Coronary artery (tissue), 2 donors: Measurements from ENCODE around the gene LITAFD.
A peak's percentile ranks its signal among the peaks of the same experiment; 100 is the strongest.
"Not testable (repeated sequence)": the region's sequence is repeated elsewhere in the genome, so short reads cannot be mapped to it uniquely, and the experiment has no call there.

Source experiments
- DNase-seq: peaks from one replicate; pipeline ENCODE4 v3.0.0-alpha.2; 2017; ENCODE audit warnings: low spot score
- H3K27ac ChIP-seq, 2 donors: fragments of 200-600 bp; sonication (generic); one replicate each; pipeline ENCODE4 v1.5.1; 2016 to 2019
- H3K4me3 ChIP-seq: fragments of 200-600 bp; sonication (generic); 2 replicates; pipeline ENCODE4 v1.5.1; 2016; ENCODE audit warnings: mild to moderate bottlenecking, moderate library complexity
- TF ChIP-seq, protein P1 (sequence below): fragments of 200-600 bp; sonication (generic); IDR thresholded peaks from one replicate; pipeline ENCODE4 v1.5.1; 2019; ENCODE audit warnings: antibody characterized with exemption

The LITAFD gene

DNA sequence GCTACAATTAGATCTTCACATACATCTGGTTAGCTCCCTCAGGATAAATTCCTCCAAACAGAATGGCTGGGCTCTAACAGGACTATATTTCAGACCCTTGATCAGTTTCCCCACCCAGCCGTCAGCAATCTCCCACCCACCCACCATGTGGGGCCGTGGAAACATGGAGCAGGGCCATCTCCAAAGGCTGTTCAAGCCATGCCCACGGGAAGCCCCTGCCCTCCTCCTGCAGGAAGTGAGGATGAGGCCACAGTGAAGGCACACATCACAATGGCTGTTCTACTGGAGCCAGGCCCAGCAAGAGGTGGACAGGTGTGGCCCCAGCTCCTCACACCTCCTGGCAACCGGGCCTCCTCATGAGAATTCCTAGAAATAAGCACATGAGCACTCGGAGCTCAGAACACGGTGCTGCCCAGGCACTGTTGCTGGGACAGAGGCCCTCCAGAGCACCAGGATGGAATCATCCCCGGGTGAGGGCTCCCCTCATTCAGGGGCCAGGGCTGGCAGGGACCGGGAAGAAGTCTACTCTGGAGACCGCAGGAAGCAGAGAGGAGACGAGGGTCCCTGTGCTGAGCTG lies at the start of gene LITAFD:
Gene LITAFD, plus strand, starts transcription at position 311 of the 577 bp plus-strand sequence. CDS start 2,005 bp downstream, outside the sequence.
- H3K27ac ChIP-seq: no peak within 1 kb of the TSS
- no peak for DNase-seq
- TF ChIP-seq, protein P1, sequence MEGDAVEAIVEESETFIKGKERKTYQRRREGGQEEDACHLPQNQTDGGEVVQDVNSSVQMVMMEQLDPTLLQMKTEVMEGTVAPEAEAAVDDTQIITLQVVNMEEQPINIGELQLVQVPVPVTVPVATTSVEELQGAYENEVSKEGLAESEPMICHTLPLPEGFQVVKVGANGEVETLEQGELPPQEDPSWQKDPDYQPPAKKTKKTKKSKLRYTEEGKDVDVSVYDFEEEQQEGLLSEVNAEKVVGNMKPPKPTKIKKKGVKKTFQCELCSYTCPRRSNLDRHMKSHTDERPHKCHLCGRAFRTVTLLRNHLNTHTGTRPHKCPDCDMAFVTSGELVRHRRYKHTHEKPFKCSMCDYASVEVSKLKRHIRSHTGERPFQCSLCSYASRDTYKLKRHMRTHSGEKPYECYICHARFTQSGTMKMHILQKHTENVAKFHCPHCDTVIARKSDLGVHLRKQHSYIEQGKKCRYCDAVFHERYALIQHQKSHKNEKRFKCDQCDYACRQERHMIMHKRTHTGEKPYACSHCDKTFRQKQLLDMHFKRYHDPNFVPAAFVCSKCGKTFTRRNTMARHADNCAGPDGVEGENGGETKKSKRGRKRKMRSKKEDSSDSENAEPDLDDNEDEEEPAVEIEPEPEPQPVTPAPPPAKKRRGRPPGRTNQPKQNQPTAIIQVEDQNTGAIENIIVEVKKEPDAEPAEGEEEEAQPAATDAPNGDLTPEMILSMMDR: no peak
- H3K4me3 ChIP-seq: no peak within 1 kb of the TSS

DNA sequence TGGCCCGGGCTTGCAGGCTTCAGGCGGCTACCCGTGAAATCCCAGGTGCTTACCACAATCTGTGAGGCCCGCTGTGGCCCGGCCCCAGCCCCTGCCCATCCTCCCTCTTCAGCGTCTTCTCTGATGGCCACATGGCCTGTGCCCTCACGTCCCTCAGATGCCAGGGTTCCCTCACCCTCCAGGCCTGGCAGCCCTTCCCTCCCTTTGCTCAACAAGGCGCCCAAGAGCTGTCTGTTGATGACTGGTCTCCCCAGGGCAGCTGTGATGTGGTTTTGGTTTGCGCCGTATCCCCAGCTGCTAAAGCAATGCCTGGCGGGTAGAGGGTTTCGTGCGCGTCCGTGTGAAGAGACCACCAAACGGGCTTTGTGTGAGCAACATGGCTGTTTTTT lies 49.4 kb upstream of the LITAFD start:
- TF ChIP-seq, protein P1: no peak
- DNase-seq: no peak
- H3K27ac ChIP-seq: no peak overlapping the region
- no peak overlapping the region for H3K4me3 ChIP-seq

DNA sequence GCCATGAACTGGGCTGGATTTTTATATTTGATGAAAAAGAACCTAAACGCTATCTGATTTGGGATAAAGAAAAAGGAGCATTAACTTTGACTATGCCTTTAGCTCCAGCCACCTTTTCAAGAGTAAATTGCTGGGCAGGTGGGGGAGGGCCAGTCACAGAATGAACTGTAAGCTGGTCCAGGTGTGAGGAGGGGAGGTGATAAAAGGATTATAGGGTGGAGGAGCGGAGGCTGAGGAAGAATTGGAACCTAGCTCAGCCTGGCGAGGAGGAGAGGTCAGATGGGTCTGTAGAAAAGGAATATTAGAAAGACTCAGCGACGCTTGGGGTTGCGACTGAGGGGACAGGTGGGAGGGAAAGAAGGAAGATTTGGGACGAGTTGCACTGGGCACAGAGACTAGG lies 45.4 kb upstream of the LITAFD start:
- H3K27ac ChIP-seq, H3K4me3 ChIP-seq, DNase-seq: not testable (repeated sequence)

DNA sequence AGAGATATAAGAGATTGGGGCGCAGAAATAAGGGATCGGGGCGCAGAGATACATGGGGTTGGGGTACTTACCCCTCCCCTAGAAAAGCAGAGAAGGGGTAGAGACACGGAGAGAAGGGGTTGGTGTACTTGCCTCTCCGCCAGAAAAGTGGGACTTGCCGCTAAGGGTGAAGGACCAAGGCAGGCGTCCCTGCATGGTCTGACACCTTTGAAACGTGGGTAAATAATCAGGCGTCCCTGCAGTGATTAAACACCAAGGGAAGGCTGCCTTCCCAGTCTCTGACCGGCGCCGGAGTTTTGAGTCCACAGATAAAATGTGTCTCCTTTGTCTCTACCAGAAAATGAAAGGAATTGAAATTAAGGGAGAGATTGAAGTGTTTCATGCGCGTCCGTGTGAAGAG lies 44.6 kb upstream of the LITAFD start:
- DNase-seq, H3K27ac ChIP-seq, H3K4me3 ChIP-seq: not testable (repeated sequence)

DNA sequence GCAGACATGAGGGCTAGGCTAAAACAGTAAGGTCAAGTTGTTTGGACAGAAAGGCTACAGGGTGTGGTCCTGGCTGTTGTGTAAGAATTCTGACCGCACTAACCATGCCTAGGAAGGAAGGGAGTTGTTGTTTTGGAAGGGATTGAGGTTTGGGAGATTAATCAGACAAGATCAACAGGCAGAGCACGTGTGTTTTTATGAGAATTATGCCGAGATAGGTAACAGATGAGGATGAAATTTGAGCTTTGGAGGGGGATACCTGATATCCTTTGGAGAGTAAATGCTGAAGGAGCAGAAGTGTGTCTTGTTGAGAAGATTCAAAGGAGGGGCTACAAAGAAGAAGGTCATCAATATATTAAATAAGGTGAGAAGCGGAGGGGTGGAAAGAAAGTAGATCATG lies 40.1 kb upstream of the LITAFD start:
- H3K4me3 ChIP-seq: not testable (repeated sequence)
- peak overlapping the region in 1 of 2 donors; percentile 41 for H3K27ac ChIP-seq

DNA sequence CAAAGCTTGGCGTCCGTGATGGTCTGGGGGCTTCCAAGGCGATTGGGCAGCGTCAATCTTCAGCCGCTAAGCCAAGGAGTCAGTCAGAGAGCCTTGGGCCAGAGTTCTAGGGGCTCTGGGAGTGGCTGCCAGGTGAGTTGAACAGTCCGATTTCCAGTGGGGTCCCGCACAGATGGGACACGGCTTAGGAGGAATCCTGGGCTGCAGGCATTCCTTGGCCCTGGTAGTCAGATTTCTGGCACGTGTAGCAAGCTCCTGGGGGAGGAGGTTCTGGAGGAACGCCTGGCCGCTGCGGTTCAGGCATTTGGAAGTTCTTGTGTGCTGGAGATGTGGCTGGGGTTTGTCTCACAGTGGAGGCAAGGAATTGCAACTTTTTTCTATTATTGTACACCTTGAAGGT lies 38.9 kb upstream of the LITAFD start:
- H3K27ac ChIP-seq: peak overlapping the region in 1 of 2 donors; percentile 32
- H3K4me3 ChIP-seq, DNase-seq: not testable (repeated sequence)

More for the DNA sequence above, 40.1 kb upstream of the LITAFD start:
- DNase-seq: not testable (repeated sequence)

DNA sequence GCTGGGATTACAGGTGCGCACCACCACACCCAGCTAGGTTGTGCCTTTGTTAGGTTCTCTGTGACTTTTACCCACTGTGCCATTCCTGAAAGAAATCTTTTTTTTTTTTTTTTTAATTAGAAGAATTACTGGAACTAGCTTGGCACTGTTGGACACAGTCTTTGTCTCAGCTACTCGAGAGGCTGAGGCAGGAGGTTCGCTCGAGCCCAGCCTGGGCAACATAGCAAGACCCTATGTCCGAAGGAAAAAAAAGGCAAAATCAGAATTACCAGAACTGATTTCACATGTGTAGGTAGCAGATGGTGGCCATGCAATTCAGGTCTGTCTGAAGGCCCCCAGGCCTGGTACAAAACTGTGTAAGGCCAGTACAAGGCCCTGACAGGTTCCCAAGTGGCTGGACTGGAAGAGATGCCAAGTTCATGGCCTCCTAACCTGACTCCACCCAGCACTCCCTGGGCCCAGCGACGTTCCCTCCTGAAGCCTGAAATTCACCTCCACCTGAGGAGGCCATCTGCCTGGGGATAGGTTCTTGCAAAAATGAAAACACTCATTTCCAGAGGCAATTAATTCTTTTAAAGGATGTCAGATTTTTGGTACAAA lies 36.4 kb upstream of the LITAFD start:
- Histone ChIP-seq H3K27ac (no peak overlapping the region), H3K4me3 (no peak overlapping the region)
- TF ChIP-seq, protein P1: no peak
- peak; percentile 59 for DNase-seq

DNA sequence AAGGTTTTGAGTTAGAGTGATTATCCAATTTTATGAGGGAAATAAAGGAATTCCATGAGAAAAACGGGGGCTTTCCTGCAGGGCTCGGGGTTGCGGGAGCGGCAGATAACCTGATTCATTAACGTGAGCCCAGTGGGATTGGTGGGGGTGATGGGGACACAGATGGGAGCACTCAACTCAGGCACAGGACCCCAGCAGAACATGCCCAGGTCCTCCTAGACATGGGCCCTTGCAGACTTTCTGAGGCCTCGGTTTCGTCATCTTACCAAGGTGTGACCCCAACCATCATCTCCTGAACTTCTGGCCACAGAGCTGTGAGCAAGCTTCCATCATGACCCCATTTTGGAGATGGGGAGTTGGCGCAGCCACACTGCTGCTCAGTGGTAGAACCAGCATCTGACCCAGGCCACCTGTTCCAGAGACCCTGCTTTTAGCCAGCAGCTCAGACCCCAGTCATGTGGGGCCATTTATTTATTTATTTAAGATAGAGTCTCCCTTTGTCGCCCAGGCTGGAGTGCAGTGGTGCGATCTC lies 35.7 kb upstream of the LITAFD start:
- DNase-seq: no peak
- TF ChIP-seq, protein P1: no peak
- no peak overlapping the region for H3K27ac ChIP-seq
- H3K4me3 ChIP-seq: no peak overlapping the region

DNA sequence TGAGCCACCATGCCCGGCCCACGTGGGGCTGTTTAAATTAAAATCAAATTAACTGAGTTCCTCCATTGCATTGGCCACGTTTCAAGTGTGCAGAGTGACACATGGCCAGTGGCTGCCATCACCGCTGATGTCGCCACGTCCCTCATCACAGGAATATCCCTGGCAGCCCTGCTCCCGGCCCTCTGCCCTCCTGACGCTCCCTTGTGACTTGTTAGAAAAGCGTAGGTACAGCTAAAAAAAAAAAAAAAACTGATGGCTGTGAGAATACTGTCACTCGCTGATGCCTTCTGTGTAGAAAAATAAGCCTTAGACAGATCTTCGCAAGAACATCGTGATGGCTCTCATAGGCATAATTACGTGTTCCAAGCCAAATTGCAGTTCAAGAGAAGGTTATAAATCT lies 35.0 kb upstream of the LITAFD start:
- DNase-seq: no peak
- Histone ChIP-seq H3K4me3 (no peak overlapping the region), H3K27ac (no peak overlapping the region)
- TF ChIP-seq, protein P1: no peak
